Stimulated activated naive CD8-positive, alpha-beta T cell treated with anti-CD3 and anti-CD28 coated beads, Interleukin-15, Interleukin-2, amounts not matched to agents 100 U/mL and 50 U/mL, for 24 hours (primary cell): ENCODE results near the gene PRR13.

Experiments used
- ATAC-seq: fragments of 150-1000 bp; cut with Tn5 transposase; one replicate; pipeline ENCODE4 v1.10.0; 2021
- DNase-seq: peaks from one replicate; pipeline ENCODE4 v3.0.0; 2021

The PRR13 gene

DNA sequence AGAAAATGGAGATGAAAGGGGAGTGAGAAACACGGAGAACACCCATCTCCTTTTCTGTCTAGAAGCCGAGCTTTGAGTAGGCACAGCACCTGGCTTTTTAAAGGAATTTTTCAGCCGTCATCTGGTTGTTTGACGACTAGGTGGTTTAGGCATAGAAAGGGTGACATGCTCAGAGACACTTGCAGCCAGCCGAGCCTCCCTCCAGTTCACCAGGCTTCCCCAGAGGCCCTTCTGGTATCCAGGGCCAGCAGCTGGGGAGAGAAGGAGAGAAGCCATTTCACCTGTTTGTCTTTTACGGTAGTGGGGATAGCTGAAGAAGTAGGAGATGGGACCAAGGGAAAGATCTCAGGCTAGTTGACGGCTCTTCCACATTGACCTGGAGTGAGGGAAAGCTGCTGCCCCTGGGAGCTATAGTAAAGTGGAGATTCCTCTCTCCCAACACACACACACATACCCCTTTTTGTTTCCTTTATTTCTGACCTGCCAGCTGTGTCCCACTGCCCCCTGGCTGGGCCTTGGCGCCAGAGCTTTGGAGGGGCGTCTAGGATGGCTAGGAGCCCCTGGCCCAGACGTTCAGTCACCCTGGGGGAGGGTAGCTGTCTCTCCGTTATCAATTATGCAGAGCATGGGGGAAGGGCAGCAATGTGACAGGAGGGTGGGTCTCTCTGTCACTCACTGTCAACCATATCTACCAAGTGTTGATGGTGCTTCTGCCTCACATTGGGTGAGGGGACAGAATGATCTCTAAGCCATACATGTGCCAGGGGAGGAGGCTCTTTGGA is 52.3 kb downstream of the PRR13 start:
- ATAC-seq: no peak

More for the DNA sequence above, 52.3 kb downstream of the PRR13 start:
- no peak for DNase-seq
